OCI-LY1 (cell line): Measurements from ENCODE around the gene GGA2.

Source experiments
- H2AFZ ChIP-seq: fragments of 200-600 bp; sonication (generic), shearing (Covaris generic); 2 replicates; pipeline ENCODE4 v1.6.0; 2014; ENCODE audit warnings: antibody characterized with exemption, mild to moderate bottlenecking, low read length
- H3F3A ChIP-seq: fragments of 200-600 bp; sonication (generic), shearing (Covaris generic); 2 replicates; pipeline ENCODE4 v1.6.0; 2014; ENCODE audit warnings: mild to moderate bottlenecking, antibody characterized with exemption, low read length, moderate library complexity; ENCODE audit not compliant: insufficient read depth
- H3K27ac ChIP-seq: fragments of 200-600 bp; sonication (generic); 2 replicates; pipeline ENCODE4 v1.5.1; 2014; ENCODE audit warnings: low read length, mixed run types, mild to moderate bottlenecking, low read depth; ENCODE audit not compliant: poor library complexity, severe bottlenecking
- H3K27me3 ChIP-seq: fragments of 200-600 bp; sonication (generic); 2 replicates; pipeline ENCODE4 v1.6.0; 2014; ENCODE audit warnings: antibody characterized with exemption, mild to moderate bottlenecking, low read length, moderate library complexity; ENCODE audit not compliant: insufficient read depth
- H3K36me3 ChIP-seq: fragments of 200-600 bp; sonication (generic); 2 replicates; pipeline ENCODE4 v1.6.1; 2014; ENCODE audit warnings: mild to moderate bottlenecking, antibody characterized with exemption, low read length, moderate library complexity, mixed read lengths; ENCODE audit not compliant: insufficient read depth
- H3K4me1 ChIP-seq: fragments of 200-600 bp; sonication (generic); 2 replicates; pipeline ENCODE4 v1.5.1; 2014; ENCODE audit warnings: mild to moderate bottlenecking, low read length, moderate library complexity; ENCODE audit not compliant: insufficient read depth, severe bottlenecking
- H3K4me2 ChIP-seq: fragments of 200-600 bp; sonication (generic), shearing (Covaris generic); 2 replicates; pipeline ENCODE4 v1.6.1; 2014; ENCODE audit warnings: low read length
- H3K4me3 ChIP-seq: fragments of 200-600 bp; sonication (generic); 2 replicates; pipeline ENCODE4 v1.5.1; 2014; ENCODE audit warnings: low read length, low read depth, mild to moderate bottlenecking, mixed read lengths; ENCODE audit not compliant: poor library complexity, severe bottlenecking
- H3K79me2 ChIP-seq: fragments of 200-600 bp; shearing (Covaris generic); 2 replicates; pipeline ENCODE4 v1.6.1; 2016; ENCODE audit warnings: mixed run types, low read length, mixed read lengths; ENCODE audit not compliant: insufficient read depth
- H3K9ac ChIP-seq: fragments of 200-600 bp; sonication (generic), shearing (Covaris generic); 2 replicates; pipeline ENCODE4 v1.6.1; 2014; ENCODE audit warnings: mild to moderate bottlenecking, low read length, mixed read lengths
- H3K9me2 ChIP-seq: fragments of 200-600 bp; sonication (generic), shearing (Covaris generic); 2 replicates; pipeline ENCODE4 v1.6.1; 2014; ENCODE audit warnings: low read depth, mild to moderate bottlenecking, low read length, mixed read lengths
- H3K9me3 ChIP-seq: fragments of 200-600 bp; shearing (Covaris generic); 2 replicates; pipeline ENCODE4 v1.6.1; 2014; ENCODE audit warnings: low read length, mixed read lengths
- H4K20me1 ChIP-seq: fragments of 200-600 bp; sonication (generic), shearing (Covaris generic); 2 replicates; pipeline ENCODE4 v1.6.0; 2016; ENCODE audit warnings: mild to moderate bottlenecking, low read length; ENCODE audit not compliant: insufficient read depth
- CTCF ChIP-seq: fragments of 200-600 bp; sonication (generic), shearing (Covaris generic); IDR thresholded peaks from 2 replicates; pipeline ENCODE4 v1.5.1; 2017; ENCODE audit warnings: mild to moderate bottlenecking, antibody characterized with exemption, low read length, moderate library complexity, mixed read lengths
- EZH2 ChIP-seq: fragments of 200-600 bp; sonication (generic), shearing (Covaris generic); IDR thresholded peaks from 2 replicates; pipeline ENCODE4 v1.8.0; 2017; ENCODE audit warnings: borderline replicate concordance, mixed run types, mild to moderate bottlenecking, antibody characterized with exemption, low read length, moderate library complexity, mixed read lengths

The GGA2 gene

GRCh38 chr16:23498863-23499262 is 11.4 kb downstream of the GGA2 start:
- no peak overlapping the region for H3K27ac ChIP-seq

GRCh38 chr16:23497543-23497868 is 12.8 kb downstream of the GGA2 start:
- H3K4me2 ChIP-seq, result peak overlapping the region; percentile 37
- peaks cover 60% of the 10 kb centered on the region for H3K36me3 ChIP-seq
- H3K9me3 ChIP-seq, result no peaks in the 10 kb centered on the region
- peaks cover 57% of the 10 kb centered on the region for H3K4me1 ChIP-seq
- H3K27ac ChIP-seq, result peak overlapping the region; percentile 41
- peaks cover 56% of the 10 kb centered on the region for H3K79me2 ChIP-seq
- TF ChIP-seq EZH2, result no peak
- H4K20me1 ChIP-seq, result no peaks in the 10 kb centered on the region
- no peak overlapping the region for H3K4me3 ChIP-seq
- H2AFZ ChIP-seq, result no peak overlapping the region
- peak overlapping the region; percentile 17; the same call in 1 of the 2 replicates for H3K9ac ChIP-seq
- H3F3A ChIP-seq, result no peaks in the 10 kb centered on the region
- no peaks in the 10 kb centered on the region for H3K9me2 ChIP-seq
- no peaks in the 10 kb centered on the region for H3K27me3 ChIP-seq

More at GRCh38 chr16:23498863-23499262, 11.4 kb downstream of the GGA2 start:
- H3K9me2 ChIP-seq, result no peaks in the 10 kb centered on the region
- no peak overlapping the region for H3K4me3 ChIP-seq
- no peak overlapping the region for H3K4me2 ChIP-seq
- H4K20me1 ChIP-seq, result no peaks in the 10 kb centered on the region
- H3K36me3 ChIP-seq, result peaks cover 52% of the 10 kb centered on the region
- no peaks in the 10 kb centered on the region for H3K27me3 ChIP-seq
- TF ChIP-seq EZH2 (no peak), CTCF (no peak)
- peaks cover 68% of the 10 kb centered on the region for H3K4me1 ChIP-seq
- no peaks in the 10 kb centered on the region for H3F3A ChIP-seq
- H3K9me3 ChIP-seq, result no peaks in the 10 kb centered on the region
- H3K79me2 ChIP-seq, result peaks cover 69% of the 10 kb centered on the region
- no peak overlapping the region for H2AFZ ChIP-seq
- H3K9ac ChIP-seq, result no peak overlapping the region

- Histone ChIP-seq H3K4me3 (no peak overlapping the region), H3K4me2 (peak overlapping the region; percentile 37), H3K27ac (peak overlapping the region; percentile 41), H4K20me1 (no peaks in the 10 kb centered on the region), H3K4me1 (peaks cover 52% of the 10 kb centered on the region), H3K79me2 (peaks cover 50% of the 10 kb centered on the region), H3F3A (no peaks in the 10 kb centered on the region), H3K9me2 (no peaks in the 10 kb centered on the region), H2AFZ (no peak overlapping the region), H3K9me3 (no peaks in the 10 kb centered on the region), H3K27me3 (no peaks in the 10 kb centered on the region), H3K36me3 (peaks cover 60% of the 10 kb centered on the region), H3K9ac (peak overlapping the region; percentile 1; the same call in 1 of the 2 replicates)
- no peak for TF ChIP-seq EZH2
- TF ChIP-seq CTCF, result no peak
Measured at GRCh38 chr16:23496821-23497542, 13.3 kb downstream of the GGA2 start.

- H3F3A ChIP-seq, result no peaks in the 10 kb centered on the region
- no peaks in the 10 kb centered on the region for H3K27me3 ChIP-seq
- no peaks in the 10 kb centered on the region for H3K9me3 ChIP-seq
- H3K27ac ChIP-seq, result no peak overlapping the region
- no peak overlapping the region for H3K4me2 ChIP-seq
- H4K20me1 ChIP-seq, result no peaks in the 10 kb centered on the region; the same call in 1 of the 2 replicates
- H2AFZ ChIP-seq, result no peak overlapping the region
- no peak overlapping the region for H3K4me3 ChIP-seq
- peaks cover 37% of the 10 kb centered on the region for H3K79me2 ChIP-seq
- no peaks in the 10 kb centered on the region for H3K9me2 ChIP-seq
- no peak for TF ChIP-seq CTCF
- TF ChIP-seq EZH2, result no peak
- H3K4me1 ChIP-seq, result peaks cover 39% of the 10 kb centered on the region
- no peak overlapping the region for H3K9ac ChIP-seq
- peaks cover 64% of the 10 kb centered on the region for H3K36me3 ChIP-seq
Measured at GRCh38 chr16:23495671-23496070, 14.6 kb downstream of the GGA2 start.
